WI38 (cell line): ENCODE measurements around the gene BNIP5.

Experiments used
- H3K4me3 ChIP-seq: 2 replicates; pipeline ENCODE4 v1.5.1; 2011; ENCODE audit warnings: low read depth, mild to moderate bottlenecking, control low read depth, low read length
- CTCF ChIP-seq: IDR thresholded peaks from 2 replicates; pipeline ENCODE4 v1.5.1; 2012; ENCODE audit warnings: low read depth, mild to moderate bottlenecking, control low read depth, low read length

The BNIP5 gene

GRCh38 chr6:36319436-36319762, 17.3 kb downstream of the BNIP5 start:
- no peak overlapping the region for H3K4me3 ChIP-seq
- TF ChIP-seq CTCF = no peak

- no peak overlapping the region for H3K4me3 ChIP-seq
- TF ChIP-seq CTCF = no peak
Observed at GRCh38 chr6:36318690-36319435, 17.8 kb downstream of the BNIP5 start.

DNA sequence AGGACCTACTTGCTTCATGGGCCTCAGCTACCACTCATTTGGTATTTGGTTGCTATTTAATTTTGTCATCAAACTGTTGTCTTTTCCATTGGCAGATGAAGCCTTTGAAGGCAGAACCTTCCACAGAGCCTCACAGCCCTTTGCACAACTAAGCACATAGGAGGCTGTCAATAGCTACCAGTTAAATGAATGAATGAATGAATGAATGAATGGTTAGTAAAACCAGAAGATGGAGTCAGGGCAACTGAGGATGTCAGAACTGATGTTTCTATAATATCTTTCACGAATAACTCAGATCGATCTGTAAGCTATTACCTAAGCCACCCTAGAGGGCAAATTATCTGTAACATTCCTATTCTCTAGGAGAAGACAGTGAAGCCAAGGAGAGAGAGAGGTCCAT, 19.1 kb downstream of the BNIP5 start:
- H3K4me3 ChIP-seq = no peak overlapping the region
- no peak for TF ChIP-seq CTCF

GRCh38 chr6:36315921-36316320, 20.8 kb downstream of the BNIP5 start:
- no peak for TF ChIP-seq CTCF
- no peak overlapping the region for H3K4me3 ChIP-seq

DNA sequence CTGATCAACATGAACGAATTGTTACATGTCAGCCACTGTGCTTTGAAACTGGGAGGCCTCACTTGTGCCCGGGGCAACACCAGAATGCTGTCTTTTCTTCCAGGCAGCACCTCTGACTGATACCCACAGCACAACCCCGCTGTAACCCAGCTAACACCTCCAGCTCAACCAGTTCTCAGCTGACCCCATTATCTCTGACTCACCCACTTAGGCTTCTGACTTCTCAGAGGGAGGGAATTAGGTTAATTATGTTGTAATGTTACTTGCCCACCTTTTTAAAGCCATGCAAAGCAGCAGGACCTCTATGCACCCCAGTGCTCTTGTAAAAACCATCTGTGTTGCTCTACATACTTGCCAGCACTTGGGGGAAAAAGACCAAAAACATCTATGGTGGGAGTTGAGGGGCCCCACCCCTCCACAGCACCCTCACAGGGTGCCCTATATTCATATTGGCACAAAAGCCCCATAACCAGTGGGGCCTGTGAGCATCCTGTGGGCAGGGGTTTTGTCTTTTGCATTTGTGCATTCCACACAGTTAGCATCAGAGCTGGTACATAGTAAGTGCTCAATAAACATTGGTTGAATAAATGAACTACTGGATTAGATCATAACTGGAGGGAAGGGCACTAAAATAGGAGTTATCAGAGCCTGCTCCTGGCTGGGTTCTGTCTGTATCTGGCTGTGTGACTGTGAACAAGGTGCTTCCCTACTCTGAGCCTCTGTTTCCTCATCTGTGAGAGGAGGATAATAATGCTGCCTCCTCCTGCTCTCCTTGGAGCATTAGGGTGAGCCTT, 22.3 kb downstream of the BNIP5 start:
- H3K4me3 ChIP-seq = no peak overlapping the region
- no peak for TF ChIP-seq CTCF

DNA sequence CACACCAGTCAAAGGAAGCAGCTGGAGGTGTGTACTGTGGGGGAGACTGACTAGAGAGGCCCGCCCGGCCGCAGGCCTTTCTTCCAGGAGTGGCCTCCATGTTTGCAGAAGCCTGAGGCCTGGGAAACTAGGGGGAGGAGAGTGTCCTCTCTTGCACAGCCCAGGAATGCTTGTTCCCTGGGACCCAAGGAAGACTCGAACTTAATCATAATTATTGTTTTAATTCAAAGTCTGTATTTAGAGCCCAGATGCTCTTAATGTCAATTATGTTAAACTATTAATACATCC, 23.1 kb downstream of the BNIP5 start:
- no peak overlapping the region for H3K4me3 ChIP-seq
- no peak for TF ChIP-seq CTCF

GRCh38 chr6:36312854-36313648, 23.6 kb downstream of the BNIP5 start:
- no peak for TF ChIP-seq CTCF

More at GRCh38 chr6:36312854-36313648, 23.6 kb downstream of the BNIP5 start:
- H3K4me3 ChIP-seq = no peak overlapping the region
